Fibroblast of peridontal ligament (primary cell): ENCODE data around the gene SRGAP2B.
"Not testable (repeated sequence)": the region's sequence is repeated elsewhere in the genome, so short reads cannot be mapped to it uniquely, and the experiment has no call there.

Source experiments
- DNase-seq: peaks from one replicate; pipeline ENCODE4 v3.0.0-alpha.2; 2010; ENCODE audit errors: extremely low read depth

Gene SRGAP2B

DNA sequence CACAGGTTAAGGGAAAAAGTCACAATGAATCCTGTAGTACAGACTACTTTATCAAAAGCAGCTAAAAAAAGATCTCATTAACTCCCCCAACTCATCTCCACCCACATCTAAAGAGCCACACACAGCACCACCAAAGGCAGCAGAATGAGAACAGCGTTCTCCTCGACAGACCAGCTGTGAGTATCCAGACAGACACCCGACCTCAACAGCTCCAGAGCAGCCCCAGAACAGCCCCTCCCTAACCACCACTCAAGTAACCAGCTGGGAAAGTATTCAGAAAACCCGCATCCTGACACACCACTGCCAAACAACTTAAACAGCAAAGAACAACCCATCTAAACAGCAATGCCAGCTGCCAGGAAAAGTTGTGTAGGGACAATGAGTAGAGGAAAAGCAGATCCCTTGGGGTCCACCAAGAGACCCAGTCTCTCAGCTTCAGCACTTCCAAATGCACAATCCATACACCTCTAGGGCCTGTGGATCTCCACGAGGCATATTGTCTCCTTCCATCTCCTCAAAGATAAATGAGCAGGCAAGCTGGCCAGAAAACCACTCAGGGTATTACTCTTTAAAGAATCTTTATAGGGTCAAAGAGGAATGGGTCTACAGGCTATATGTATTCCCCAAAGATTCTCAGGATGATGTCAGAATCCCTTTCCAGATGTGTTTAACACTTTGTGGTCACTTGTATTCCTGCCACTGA, 49.4 kb downstream of the SRGAP2B start:
- DNase-seq = not testable (repeated sequence)

DNA sequence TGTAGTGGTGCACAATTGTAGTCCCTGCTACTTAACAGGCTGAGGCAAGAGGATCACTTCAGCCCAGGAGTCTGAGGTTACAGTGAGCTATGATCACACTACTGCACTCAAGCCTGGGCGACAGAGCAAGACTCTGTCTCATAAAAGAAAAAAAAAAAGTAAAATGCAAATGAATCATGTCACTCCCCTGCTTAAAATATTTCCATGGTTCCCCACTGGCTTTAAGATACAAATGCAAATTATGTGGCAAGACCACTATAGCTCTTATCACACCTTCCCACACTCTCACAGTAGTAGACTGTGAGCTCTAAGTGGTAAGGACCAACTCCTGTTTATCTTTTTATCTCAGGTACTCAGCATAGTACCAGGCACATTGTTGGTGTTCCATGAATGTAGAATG, 53.6 kb downstream of the SRGAP2B start:
- DNase-seq = not testable (repeated sequence)

DNA sequence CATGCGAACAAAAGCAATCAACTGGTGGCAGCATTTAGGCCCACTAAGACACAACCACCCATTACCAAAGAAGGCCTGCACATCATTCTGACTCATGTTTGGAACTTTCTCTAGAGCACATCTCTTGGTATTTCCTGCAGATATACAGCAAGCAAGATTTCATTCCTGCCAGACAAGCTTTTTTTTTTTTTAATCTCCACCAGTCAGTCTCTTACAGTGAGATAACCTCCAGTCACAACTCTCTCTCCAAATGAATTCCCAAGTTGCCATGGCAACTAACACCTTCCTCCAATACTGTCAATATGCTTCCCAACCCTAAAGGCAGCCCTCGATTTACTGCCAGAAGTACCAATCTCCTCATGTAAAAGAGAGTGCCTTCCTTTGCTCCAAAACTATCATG, 59.1 kb downstream of the SRGAP2B start:
- DNase-seq = not testable (repeated sequence)

DNA sequence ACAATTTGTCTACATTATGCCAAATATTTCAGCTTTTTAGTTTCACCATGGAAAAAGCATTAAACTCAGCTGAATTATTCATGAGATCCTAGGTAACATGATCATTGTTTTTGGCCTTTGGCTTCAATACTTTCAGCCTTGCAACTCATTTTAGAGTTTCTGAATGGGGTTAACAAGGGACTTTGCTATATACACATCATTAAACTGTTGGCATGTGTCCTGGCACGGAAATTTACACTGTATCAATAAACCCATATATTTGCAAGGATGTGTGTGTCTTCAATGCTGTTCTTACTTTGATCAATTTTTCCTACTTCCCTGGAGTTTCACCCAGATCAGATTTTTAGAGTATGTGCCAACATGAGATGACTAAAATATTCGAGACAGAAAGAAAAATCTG, 61.6 kb downstream of the SRGAP2B start:
- not testable (repeated sequence) for DNase-seq

GRCh38 chr1:145027251-145027650, 67.9 kb downstream of the SRGAP2B start:
- DNase-seq = not testable (repeated sequence)

- DNase-seq = not testable (repeated sequence)
Measured at GRCh38 chr1:145025286-145025685, 69.8 kb downstream of the SRGAP2B start.

GRCh38 chr1:145022259-145022658, 72.9 kb downstream of the SRGAP2B start:
- not testable (repeated sequence) for DNase-seq

- not testable (repeated sequence) for DNase-seq
Measured at GRCh38 chr1:145021749-145022148, 73.4 kb downstream of the SRGAP2B start.

DNA sequence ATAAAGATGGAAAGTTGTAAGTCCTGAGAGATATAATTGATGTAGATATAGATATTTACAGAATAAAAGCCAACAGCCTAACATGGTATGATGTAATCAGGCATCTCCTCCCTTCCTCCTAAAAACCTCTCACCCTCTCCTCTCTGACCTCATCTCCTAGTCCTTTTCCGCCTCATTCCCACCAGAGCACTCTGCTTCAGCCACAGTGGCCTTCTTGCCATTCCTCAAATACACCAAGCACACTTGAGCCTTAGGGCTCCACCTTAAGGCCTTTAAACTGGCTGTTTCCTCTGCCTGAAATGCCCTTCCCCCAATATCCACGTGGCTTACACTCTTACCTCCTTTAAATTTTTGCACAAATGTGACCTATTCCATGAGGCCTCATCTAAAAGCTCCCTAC, 75.4 kb downstream of the SRGAP2B start:
- DNase-seq = not testable (repeated sequence)

DNA sequence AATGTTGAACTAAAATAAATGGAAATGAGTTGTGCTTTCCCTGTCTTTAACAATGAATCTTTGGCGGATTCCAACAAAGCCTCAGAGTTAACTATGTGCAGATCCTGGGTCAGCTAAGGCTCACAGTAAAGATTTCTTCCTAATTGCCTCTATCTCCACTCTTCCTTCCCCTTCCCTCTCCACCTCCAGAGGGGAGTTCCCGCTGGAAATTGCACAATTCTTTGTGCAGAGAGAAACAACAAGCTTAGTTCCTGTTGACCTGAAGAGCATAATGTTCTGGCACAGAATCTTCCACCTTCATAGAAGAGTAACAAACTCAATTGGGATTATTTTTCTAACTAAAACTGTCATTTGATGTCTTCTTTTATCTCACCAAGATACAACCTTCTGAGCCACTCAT, 77.4 kb downstream of the SRGAP2B start:
- not testable (repeated sequence) for DNase-seq

GRCh38 chr1:145016492-145016862, 78.7 kb downstream of the SRGAP2B start:
- not testable (repeated sequence) for DNase-seq

GRCh38 chr1:145015744-145016491, 79.2 kb downstream of the SRGAP2B start:
- not testable (repeated sequence) for DNase-seq

- not testable (repeated sequence) for DNase-seq
Measured at GRCh38 chr1:145013353-145013752, 81.8 kb downstream of the SRGAP2B start.

DNA sequence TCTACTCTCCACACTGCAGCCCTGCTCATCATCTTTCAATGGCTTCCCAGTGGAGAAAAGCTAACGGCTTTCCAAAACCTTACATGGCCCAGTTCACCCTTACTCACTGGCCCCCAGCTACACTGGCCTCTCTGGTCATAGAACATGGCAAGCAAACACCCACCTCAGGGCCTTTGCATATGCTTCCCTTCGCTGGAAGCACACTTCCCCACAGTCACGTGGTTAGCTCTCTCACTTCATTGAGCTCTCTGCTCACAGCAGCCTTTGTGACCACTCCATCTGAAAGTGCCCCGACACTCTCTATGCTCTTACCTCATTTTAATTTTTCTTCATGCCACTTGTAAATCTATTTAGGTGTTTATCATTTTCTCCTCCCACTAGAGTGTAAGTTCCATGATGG, 83.3 kb downstream of the SRGAP2B start:
- DNase-seq = not testable (repeated sequence)

GRCh38 chr1:145010580-145010979, 84.5 kb downstream of the SRGAP2B start:
- DNase-seq = not testable (repeated sequence)

DNA sequence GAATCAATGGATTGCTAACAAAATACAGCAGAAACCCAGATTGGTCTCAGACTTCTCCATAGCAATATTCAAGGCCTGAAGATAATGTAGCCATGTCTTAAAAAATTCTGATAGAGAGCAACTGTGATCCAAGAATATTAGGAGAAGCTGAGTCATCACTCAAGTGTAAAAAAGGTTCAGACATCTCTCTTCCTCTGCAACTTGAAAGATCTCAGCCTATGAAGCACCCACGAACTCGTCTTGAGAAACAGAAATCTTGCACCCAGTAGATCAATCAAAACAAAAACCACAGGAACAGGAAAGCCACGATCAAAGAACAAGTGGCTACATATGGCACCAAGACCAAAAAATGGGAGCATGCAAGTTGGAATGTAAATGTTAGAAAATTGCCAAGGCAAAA, 85.2 kb downstream of the SRGAP2B start:
- not testable (repeated sequence) for DNase-seq

GRCh38 chr1:145008388-145008787, 86.7 kb downstream of the SRGAP2B start:
- not testable (repeated sequence) for DNase-seq

DNA sequence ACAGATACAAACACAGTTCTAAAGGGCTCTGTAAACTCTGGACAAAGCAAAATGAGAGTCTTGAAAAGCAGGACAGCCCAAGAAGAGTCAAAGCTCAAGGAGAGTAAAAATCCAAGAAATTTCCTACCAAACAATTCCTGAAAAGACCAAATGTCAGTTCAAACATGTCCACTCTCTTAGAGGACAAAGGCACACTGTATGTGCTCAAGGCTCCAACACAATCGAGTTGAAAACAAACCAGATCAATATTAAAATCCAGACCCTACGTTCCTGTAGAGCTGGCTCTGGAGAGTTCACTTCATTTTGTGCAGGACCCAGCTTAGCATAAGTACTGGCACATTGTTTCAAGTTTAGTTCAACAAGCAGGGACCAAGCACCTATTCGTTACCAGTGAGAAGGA, 90.0 kb downstream of the SRGAP2B start:
- not testable (repeated sequence) for DNase-seq

DNA sequence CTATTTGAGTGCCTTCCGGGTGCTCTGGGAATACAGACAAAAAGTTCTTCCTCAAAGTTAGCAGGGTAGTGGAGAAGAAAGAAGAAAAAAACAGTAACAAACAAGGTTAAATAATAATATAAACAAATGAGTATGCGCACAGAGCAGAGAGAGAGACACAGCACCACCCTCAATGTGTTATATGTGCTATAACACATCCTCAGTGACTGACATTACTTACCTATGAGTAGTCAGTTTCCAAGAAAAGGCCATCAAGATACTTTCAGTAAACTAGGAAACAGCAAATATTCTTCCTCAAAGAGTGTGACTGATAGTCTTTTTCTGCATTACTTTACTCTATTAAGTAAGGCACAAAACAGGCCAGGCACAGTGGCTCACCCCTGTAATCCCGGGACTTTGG, 93.7 kb downstream of the SRGAP2B start:
- DNase-seq = not testable (repeated sequence)

DNA sequence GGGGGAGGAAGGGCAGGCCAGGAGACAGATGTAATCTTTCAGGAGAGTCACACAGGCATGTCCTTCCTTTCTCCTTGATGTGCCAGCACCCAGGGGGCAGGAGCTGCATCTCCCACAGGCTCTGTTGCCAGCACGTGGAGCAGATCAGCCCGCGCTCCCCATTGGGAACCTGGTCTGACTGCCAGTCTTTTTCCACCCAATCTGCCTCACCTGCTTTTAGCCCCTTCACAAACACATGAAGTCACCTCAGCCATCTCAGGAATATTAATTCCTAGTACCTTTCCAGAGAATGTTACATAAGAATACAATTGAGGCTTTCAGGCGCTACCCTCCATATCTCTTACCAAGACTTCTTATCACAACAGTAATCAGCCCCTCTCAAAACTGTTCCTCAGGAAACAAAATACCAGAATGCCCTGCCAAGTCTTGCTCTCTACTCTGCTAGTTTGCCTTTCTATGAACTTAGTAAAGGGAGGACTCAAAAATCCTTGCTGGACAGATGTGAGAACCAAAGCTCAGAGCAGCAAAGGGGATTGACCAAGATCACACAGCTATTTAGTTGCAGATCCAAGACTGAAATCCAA, 94.3 kb downstream of the SRGAP2B start:
- not testable (repeated sequence) for DNase-seq

DNA sequence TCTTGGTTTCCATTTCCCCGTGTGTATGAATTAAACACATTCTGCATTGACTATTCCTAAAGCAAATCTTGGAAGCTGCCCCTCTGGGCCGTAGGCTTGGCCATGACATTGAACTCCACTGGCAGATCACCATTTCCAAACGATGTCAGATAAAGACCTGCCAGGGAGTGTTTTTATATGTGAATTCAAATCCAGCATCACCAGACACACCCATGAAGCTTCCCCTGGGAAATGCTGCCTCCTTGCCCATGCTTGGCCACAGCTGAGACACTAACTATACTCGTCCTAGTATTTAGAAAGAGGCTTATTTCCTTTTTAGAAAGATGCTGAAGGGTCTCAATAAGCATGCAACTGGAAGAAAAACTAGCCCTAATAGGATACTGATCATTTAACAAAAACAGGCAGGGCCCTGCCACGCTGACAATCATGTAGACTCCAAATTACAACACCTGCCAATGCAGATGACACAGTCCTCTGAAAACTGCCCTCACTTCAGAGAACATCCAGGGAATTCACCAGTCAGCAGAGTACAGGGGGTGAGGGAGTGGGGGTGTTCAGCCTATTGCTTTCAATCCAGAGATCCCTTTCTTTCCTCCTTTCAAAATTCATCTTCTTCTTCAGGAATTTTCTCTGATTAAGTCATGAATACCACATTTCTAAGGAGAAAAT, 94.9 kb downstream of the SRGAP2B start:
- not testable (repeated sequence) for DNase-seq

DNA sequence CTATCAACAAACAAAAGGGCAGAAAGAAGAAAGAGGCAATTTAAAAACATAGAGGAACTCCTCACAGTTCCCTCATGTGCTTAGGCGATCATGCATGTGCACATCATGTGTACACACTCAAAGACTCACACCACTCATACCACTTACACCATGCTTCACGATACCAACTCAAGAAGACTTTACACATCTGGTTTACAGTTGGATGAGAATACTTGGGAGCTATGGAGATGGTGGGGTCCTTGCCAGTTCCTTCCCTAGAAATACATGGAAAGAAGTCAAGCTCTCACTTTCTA, 96.2 kb downstream of the SRGAP2B start:
- not testable (repeated sequence) for DNase-seq
